Left colon (tissue), 2 donors: ENCODE results near the gene XPO6. TPM values are rescaled to one million over a fixed set of nuclear protein-coding genes. Genes with fewer than 3 reads are reported as not detected.

ENCODE experiments used
- ATAC-seq: fragments of 200-7000 bp; cut with Tn5 transposase; one replicate; pipeline ENCODE4 v1.9.1; 2020; ENCODE audit warnings: mild to moderate bottlenecking, moderate library complexity
- DNase-seq, 2 donors: peaks; one replicate each; pipeline ENCODE4 v3.0.0-alpha.2; 2020
- intact Hi-C, 2 donors: fragments of 100-400 bp; cut with DNase I in 1 of 2; cut with micrococcal nuclease in 1 of 2; formaldehyde crosslinking; loops; one replicate each; pipeline versions ENCODE4 v1.11.2 to v1.14.0; 2022; cut with DNase I, micrococcal nuclease
- total RNA-seq, 2 donors: library from RNA; stranded (reverse); fragmentation: NEBNext Ultra II Directional; extraction: Animal tissue kit (Norgen Biotek cat#: 25700); gene quantifications; one replicate each; pipeline ENCODE4 v1.2.1, GENCODE V29; 2021
- donor health status: DM: no; HTN: no; CAD: no.
- donor health status: DM: yes; HTN: yes; CAD: no.

Gene XPO6
- total RNA-seq, 2 donors from 2014 or later, result 104 to 105 TPM

DNA sequence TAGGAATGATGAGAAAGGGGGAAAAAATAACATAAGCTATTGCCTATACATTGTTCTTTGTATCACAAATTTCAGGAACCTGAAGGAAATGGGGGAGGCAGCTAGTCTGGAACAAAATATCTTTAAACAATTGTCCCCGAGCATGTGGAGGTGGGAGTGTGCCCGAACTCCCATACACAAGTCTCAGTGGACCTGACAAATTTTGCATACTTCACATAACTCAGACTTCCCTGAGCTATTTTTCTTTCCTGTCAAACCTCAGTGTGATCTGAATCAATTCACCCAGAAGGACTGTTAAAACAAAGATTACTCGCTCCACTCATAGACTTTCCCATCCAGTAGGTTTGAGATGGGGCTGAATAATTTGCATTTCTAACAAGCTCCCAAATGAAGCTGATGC lies 1.6 kb upstream of the XPO6 start:
- ATAC-seq, result no peak
- intact Hi-C loops, result no loop called here
- no peak for DNase-seq

DNA sequence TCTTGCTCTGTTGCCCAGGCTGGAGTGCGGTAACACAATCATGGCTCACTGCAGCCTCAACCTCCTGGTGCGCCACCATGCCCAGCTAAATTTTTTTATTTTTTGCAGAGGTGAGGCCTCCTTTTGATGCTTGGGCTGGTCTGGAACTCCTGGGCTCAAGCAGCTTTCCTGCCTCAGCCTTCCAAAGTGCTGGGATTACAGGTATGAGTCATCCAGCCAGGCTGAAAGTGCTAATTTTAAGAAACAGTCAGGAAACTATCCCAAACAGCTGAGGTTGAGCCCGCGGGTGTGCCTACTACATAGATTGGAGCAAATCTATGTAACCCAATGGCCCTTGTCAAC lies 738 bp upstream of the XPO6 start:
- intact Hi-C loops, result no loop called here
- no peak for DNase-seq
- ATAC-seq, result no peak

DNA sequence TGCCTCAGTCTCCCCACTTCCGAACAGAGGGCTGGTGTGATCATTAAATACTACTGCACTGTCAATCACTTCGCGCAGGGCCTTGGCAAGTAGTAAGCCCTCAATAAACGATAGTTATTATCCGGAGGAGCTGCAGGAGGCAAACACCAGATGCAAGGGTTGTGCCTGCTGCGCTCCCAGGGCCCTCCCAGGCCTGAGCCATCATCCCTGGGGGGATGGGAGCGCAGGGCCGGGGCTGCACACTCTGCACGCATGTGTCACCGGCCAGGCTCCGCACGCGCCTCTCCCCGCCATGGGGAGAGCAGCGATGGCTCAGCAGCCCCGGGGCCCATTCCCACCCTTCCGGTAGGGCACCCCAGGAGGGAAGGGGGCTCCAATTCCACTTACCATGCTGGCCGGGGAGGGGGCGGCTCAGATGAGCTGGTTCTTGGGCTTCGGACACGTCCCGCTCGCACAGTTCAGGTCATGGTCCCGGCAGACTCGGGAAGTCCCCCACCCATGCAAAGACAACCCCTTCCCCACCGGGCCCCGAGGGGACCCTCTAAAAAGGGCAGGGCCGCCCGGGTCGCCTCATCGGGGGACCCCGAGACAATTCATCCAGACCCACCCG lies 681 bp downstream of the XPO6 start:
- peak; percentile 79 to 86 for DNase-seq
- intact Hi-C loops, result no loop called here
- peak; percentile 80 for ATAC-seq

DNA sequence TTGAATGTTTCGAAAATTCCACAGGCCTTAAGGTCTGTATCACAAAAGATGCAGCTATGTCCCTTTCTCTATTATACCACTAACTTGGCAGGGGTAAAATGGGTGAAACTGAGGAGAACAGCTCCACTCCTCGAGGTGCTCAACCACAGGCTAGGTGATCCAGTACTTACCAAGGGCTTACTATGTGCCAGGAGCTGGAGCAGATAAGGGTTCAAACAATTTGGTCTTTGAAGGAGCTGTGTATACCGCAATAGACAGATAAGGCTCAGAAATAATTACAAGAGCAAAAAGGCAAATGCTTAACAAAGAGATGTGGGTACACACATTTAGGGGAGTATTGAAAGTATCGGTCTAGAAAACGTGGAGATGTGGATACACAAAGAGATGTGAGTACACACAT lies 1.5 kb downstream of the XPO6 start:
- DNase-seq (no peak), ATAC-seq (no peak)
- intact Hi-C loops, result no loop called here

DNA sequence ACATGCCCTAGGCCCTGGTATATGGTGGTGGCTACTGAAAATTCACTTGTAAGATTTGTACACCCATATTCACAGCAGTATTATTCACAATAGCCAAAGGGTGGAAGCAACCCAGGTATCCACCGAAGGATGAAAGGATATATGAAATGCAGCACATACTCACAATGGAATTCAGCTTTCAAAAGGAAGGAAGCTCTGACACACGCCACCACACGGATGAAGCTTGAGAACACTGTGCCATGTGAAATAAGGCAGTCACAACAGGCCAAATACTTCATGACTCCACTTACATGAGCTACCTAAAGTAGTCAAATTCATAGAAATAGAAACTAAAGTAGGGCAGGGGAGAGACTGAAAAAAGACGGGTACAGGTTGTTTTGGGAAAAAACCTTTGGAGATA lies 2.9 kb downstream of the XPO6 start:
- intact Hi-C loops, result no loop called here
- no peak for DNase-seq
- no peak for ATAC-seq

DNA sequence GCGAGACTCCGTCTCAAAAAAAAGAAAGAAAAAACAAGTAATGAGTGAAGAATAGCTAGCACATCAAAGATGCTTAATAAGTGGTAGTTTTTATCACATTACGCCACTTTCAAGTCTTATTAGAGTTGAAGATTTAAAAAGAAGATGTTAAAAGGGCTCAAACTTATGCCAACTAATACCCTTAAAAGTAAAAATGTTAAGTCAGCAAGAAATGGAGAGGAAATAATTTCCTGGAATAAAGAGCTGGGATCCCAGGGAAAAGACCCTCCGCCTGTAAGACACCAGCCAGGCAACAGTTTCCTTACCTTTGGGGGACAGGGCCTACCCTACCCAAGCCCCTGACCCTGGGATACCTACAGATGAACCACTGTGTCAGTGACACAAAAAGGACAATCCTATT lies 3.6 kb downstream of the XPO6 start:
- no peak for DNase-seq
- ATAC-seq, result no peak
- intact Hi-C loops, result no loop called here

DNA sequence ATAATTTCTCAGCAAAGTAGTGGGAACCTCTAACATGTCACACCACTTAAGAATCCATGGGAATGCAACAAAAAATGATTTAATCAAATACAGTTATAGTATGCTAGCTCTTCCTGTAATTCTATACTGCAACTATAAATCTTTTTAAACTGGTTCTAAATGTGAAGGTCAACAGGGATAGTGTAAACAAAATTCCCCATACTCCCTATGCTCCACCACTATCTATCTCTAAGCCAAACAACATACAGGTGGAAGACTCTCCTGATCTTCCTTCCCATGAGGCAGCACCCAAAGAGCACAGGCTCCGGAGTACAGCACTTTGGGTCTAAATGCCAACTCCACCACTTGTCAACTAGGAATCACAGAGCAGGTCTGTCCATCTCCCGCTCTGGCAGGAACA lies 4.4 kb downstream of the XPO6 start:
- intact Hi-C loops, result no loop called here
- ATAC-seq (no peak), DNase-seq (no peak)

DNA sequence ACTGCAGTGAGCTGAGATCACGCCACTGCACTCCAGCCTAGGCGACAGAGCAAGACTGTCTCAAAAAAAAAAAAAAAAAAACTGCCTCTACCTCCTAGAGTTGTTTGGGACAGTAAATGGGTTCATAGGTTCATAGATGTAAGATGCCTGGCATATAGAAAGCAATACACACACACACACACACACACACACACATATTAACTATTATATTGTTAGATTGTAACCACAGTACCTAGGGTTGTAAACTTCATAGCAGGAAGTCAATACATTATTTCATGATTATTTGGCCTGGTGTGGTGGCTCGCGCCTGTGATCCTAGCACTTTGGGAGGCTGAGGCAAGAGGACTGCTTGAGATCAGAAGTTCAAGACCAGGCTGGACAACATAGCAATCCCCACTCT lies 5.8 kb downstream of the XPO6 start:
- ATAC-seq (peak; percentile 66), DNase-seq (no peak)
- intact Hi-C loops, result no loop called here

DNA sequence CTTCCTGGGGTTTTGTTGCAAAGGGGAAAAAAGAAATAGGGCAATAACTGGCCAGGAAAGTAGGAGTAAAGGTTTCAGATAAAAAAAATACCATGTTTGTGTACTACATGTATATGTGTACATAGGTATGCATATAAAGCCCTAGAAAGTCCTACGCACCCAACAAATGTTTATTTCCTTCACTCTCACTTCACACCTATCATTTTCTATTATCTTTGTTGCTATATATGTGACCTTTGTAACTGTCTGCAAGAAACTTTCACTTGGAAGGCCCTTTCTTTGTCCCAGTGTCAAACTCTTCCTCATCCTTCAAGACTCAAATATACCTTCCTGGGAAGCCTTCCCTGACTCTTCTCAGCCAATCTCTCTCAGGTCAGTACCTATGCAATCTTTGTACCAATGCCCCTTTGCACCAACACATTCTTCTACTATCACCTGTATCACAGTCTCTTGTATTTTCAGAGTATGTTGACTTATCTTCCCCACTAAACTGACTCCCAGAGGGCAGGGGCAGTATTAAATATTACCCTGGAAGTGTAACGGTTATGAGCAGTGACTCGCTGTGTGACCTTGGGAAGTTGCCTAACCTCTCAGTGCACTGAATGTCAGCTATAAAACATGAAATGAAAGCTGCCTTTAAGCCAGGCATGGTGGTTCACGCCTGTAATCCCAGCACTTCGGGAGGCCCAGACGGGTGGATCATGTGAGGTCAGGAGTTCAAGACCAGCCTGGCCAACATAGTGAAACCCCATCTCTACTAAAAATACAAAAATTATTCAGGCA lies 6.5 kb downstream of the XPO6 start:
- intact Hi-C loops, result no loop called here
- ATAC-seq, result peak; percentile 72
- DNase-seq, result no peak

DNA sequence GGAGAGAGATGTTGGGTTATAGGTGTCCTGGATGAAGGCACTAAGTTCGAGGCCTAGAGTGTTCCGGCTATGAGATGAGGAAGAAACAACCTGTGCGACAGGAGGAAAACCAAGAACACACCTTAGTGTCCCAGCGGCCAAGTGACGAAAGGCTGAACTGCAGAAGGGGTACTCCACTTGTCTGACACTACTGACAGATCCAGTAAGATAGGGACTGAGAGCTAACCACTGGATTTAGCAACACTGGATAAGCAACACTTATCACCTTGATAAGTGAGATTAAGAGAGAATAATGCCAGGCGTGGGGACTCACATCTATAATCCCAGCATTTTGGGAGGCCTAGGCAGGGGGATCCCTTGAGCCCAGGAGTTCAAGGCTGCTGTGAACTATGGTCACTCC lies 7.1 kb downstream of the XPO6 start:
- intact Hi-C loops, result no loop called here
- no peak for ATAC-seq
- no peak for DNase-seq

DNA sequence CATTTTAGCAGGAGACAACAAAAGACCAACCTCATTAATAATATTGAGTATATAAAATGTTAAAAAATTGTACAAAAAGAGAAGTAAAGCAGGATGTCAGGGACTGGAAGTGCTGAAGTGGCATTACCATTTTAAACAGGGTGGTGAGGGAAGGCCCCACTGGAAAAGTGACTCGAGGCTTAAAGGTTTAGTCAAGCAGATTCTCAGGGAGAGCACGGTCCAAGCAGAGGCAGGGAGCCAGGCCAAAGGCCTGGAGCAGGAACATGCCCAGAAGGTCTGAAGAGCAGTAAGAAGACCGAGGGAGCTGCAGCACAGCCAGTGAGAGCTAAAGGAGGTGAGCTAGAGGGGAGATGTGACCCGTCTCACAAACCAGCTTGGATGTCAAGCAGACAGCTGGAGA lies 7.6 kb downstream of the XPO6 start:
- no peak for ATAC-seq
- intact Hi-C loops, result no loop called here

DNA sequence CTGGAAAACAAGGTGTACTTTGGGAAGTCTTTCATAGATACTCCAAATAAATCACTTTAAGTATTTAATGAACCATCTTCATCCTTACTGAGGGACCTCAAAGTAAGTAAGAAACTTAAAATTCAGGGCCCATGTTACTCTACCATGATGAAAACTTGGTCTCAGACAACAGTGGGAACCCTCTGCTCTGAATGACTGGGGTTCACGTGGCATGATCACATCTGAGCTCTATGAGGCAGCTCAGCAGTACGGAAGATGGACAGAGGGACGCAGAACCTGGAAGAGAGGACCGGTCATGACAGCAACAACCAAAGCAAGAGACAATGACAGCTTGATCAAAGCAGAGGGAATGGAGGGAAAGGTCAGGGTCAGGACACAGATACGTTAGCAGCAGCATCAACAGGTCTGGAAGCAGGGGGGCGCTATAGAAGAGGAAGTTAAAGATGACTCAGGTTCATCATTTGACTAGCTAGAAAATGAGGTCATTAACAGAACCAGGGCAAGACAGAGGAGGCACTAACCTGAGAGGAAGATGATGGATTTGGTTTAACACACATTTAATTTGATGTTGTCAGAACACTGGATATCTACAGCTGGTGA lies 9.5 kb downstream of the XPO6 start:
- intact Hi-C loops, result no loop called here
- ATAC-seq (no peak), DNase-seq (no peak)

More for the DNA sequence above, 7.6 kb downstream of the XPO6 start:
- DNase-seq, result no peak

DNA sequence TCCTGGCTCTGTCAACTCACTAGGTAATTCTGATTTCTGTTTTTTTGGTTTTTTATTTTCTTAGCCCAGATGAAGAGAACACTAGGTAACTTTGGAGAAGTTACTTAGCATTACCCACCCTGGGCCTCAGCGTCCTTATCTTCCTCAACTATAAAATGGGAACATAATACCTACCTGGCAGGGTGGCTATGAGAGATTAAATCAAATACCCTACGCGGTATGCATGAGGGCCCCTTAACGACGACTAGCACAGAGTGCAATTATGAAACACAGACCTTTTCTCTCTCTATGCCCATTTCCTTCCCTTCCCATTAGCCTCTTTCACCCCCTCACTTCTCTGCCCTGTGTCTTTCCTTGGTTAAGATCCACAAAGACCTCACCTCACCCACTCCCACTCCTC lies 11.1 kb downstream of the XPO6 start:
- intact Hi-C loops, result no loop called here
- no peak for ATAC-seq

DNA sequence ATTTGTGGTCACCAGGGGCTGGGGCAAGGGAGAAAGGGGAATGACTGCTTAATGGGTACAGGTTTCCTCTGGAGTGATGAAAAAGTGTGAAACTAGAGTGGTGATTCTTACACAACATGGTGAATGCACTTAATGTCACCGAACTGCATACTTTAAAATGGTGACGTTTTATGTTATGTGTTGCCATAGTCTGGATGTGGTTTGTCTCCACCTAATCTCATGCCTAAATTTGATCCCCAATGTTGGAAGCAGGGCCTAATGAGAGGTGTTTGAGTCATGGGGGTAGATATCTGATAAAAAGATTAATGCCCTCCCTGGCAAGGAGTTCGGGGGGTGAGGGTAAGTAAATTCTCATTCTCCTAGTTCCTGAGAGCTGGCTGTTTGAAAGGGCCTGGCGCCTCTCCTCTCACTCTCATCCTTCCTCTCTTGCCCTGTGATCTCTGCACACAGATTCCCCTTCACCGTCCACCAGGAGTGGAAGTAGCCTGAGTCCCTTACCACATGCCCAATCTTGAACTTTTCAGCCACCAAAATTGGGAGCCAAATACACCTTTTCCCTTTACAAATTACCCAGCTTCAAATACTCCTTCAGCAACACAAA lies 15.3 kb downstream of the XPO6 start:
- no peak for ATAC-seq
- no peak for DNase-seq
- intact Hi-C loops, result no loop called here

More for the DNA sequence above, 11.1 kb downstream of the XPO6 start:
- DNase-seq, result no peak

DNA sequence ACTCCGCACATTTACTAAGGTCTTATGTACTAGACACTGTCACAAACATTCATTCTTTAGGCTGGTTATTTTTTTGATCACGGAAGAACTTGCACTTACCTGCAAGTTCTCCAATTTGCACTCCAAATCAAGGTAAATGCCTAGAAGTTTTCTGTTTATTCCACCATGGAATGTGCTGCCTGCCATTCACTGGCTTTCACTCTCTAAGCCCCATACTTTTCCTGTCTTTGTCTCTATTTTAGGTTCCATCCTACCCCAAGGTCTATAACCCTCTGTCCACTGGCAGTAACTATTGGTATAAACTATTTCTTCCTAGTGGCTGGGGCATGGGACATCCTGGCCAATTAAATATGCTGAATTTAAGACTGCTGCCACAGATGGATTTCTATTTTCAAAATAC lies 15.9 kb downstream of the XPO6 start:
- ATAC-seq, result no peak
- intact Hi-C loops, result no loop called here
- no peak for DNase-seq

DNA sequence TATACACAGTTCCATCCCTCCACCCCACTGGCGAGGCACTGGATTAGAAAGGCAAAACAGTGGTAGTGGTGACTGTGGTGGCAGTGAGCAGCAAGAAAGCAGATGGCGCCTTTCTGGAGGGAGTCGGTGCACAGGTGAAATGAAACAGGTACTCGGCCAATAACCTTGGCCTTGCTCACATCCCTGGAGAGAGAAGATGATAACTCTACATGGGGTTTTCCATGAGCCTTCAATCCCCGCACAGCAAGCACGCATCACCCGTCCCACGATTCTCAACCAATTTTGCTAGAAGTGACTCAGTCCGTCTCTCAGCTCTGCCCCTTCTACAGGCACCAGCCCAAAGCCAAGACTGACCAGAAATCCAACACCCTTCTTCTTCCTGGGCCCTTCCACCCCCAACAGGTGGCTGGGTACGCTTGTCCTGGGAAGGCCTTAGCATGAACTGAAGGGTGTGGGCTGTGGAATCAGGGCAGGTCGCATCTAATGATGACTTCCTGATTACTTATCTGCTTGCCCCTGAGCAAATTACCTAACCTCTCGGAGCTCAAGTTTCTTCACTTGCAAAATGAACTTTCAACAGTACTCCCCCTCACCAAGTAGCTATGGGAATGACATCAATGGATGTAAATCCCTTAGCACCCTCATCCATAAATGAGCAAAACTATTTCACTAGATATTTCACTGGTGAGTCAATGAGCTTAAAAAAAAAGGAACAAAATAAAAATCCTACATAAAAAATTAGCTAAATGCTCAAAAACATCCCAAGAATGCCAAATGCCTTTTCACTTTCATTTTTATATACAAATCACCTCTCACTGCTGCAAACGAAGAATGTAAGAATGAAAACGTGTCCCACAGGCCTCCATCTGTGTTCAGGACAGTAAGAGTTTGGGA lies 18.0 kb downstream of the XPO6 start:
- DNase-seq, result no peak
- ATAC-seq, result peak; percentile 62
- intact Hi-C loops, result no loop called here

DNA sequence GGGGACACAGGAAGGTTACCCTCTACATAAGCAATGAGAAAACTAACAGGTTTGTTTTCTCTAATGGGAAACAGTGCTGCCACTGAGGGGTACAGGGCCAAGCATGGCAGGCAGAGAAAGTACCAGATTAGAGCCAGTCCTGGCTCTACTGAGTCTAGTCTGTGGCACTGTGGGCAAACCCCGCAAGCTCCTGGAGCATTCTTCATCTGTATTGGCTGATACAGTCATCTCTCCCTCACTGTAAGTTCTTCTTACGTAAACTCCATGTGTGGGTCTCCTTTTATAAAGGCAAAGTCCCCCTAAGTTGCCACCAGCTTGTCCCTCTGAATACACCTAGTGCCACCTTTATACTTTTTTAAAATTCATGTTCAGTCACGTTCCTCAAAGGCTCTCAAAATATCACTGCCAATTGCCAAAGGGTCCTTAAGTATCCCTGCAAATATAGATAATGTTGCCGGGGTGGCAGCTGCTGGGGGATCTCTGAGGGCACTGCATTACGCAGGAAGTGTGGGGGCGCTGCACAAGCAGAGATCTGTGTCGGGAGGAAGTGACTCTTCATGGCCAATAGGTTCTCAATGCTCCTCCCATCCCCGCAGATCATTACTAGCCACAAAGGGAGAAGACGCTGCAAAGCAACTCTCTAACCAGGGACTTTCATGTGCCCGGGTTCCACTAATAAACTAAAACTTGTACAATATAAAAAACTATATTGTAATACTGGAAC lies 18.8 kb downstream of the XPO6 start:
- intact Hi-C loops, result no loop called here
- ATAC-seq (peak; percentile 21), DNase-seq (peak in 1 of 2 donors; percentile 61)

DNA sequence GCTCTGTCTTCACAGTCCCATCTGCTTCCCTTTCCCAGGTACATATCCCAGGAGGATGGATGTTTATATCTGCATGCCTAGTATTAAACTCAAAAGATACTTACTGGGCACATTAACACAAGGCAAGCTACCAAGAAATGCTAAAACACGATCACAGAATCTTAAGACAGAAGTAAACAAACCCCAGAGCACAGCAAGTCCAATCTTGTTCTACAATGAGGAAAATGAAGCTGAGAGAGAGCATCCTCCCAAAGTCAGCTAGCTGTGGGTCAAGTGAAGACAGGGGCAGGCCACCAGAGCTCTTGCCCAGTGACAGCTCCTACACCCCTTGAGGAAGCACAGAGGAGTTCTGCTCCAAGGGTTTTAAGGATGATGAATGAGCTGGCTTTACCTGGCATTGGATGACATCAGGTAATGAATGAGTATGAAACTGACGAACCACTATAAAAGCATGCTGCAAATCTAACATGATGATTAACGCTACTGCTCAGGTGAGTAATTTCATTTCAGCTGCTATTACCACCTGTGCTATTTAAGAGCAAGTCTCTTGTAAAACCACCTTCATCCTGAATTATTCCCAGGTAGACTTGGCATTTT lies 20.3 kb downstream of the XPO6 start:
- ATAC-seq, result peak; percentile 27

More for the DNA sequence above, 20.3 kb downstream of the XPO6 start:
- DNase-seq, result no peak
- intact Hi-C loops, result no loop called here
